GM18502 (cell line): ENCODE results near the gene MPDU1.
"Not testable (repeated sequence)": the region's sequence is repeated elsewhere in the genome, so short reads cannot be mapped to it uniquely, and the experiment has no call there.

ENCODE experiments used
- ATAC-seq: cut with Tn5 transposase; IDR thresholded peaks from one replicate; pipeline ENCODE4 v1.9.1; 2021; ENCODE audit warnings: mild to moderate bottlenecking; ENCODE audit not compliant: unreplicated experiment, poor library complexity

Gene MPDU1

GRCh38 chr17:7579834-7580603, 3.6 kb upstream of the MPDU1 start:
- ATAC-seq = no peak

GRCh38 chr17:7580604-7581575, 2.8 kb upstream of the MPDU1 start:
- no peak for ATAC-seq

GRCh38 chr17:7582396-7583252, 1.0 kb upstream of the MPDU1 start:
- ATAC-seq = no peak

GRCh38 chr17:7586673-7587419, 3.2 kb downstream of the MPDU1 start:
- no peak for ATAC-seq

GRCh38 chr17:7587420-7588151, 3.9 kb downstream of the MPDU1 start:
- ATAC-seq = no peak

GRCh38 chr17:7588553-7589203, 5.0 kb downstream of the MPDU1 start:
- no peak for ATAC-seq

GRCh38 chr17:7589204-7589868, 5.7 kb downstream of the MPDU1 start:
- no peak for ATAC-seq

- ATAC-seq = no peak
Measured at GRCh38 chr17:7589891-7590691, 6.4 kb downstream of the MPDU1 start, which contains the start of gene SOX15. SOX15 (minus strand) TSS chr17:7590094; CDS start chr17:7589676, 418 bp downstream.

GRCh38 chr17:7590743-7591142, 7.1 kb downstream of the MPDU1 start:
- no peak for ATAC-seq

- ATAC-seq = no peak
Measured at GRCh38 chr17:7591596-7591995, 7.9 kb downstream of the MPDU1 start.

- ATAC-seq = no peak
Measured at GRCh38 chr17:7592422-7593021, 8.9 kb downstream of the MPDU1 start.

GRCh38 chr17:7593296-7593695, 9.6 kb downstream of the MPDU1 start:
- no peak for ATAC-seq

- ATAC-seq = not testable (repeated sequence)
Measured at GRCh38 chr17:7597561-7597960, 13.9 kb downstream of the MPDU1 start.

- ATAC-seq = no peak
Measured at GRCh38 chr17:7606280-7606679, 22.6 kb downstream of the MPDU1 start.

- no peak for ATAC-seq
Measured at GRCh38 chr17:7610641-7611040, 27.0 kb downstream of the MPDU1 start.

GRCh38 chr17:7611635-7612293, 28.1 kb downstream of the MPDU1 start:
- no peak for ATAC-seq
